LNCAP (cell line): Measurements from ENCODE around the gene DOCK9.

Experiments
- CTCF ChIP-seq: fragments of 450-650 bp; IDR thresholded peaks from 2 replicates; pipeline ENCODE4 v1.5.1; 2017; ENCODE audit warnings: mild to moderate bottlenecking

The DOCK9 gene

DNA sequence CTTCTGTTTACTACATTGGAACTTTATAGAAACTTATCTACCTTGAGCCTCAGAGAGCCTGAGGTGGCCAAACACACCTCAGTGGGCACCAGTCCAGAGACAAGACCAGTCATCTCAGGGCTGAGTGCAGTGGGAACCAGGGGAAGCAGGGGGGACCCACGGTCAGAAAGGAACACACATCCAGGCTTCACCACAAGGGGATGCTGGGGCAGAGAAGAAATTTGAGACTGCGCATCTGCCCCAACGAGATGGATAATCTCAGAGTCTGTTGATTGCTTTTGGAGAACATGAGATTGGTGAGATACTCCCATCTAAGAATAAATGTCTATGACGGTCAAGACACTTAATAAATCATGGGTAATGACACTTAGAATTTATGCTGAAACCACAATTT is 98.7 kb downstream of the DOCK9 start:
- no peak for TF ChIP-seq CTCF

DNA sequence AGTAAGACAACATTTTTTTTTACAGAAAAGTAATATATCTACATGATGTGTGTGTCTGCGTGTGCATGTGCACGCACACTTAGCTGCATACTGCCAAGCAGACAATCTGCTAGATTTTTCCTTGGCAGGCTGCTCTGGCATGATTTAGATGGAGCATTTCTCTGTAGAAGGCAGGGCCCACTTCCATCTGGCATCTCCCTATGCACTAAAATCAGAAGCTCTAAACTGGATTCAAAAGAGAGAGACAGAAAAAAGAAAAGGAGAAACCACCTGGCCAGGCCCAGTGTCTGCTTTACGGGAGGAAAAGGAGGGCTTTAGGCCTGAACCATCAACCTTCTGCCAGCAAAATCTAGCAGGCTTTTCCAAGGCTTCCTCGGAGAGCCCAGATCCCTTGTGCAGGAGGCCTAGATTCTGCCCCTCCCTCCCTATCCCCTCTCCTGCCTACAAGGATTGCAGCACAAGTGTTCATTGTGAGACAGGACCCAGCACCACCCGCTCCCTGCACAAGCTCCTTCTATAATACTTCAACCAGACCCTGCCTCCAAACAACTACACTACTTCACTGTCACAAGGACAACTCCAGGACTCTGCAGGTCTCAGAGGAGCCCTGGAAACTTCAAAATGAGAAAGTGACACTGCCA is 99.3 kb downstream of the DOCK9 start:
- no peak for TF ChIP-seq CTCF

GRCh38 chr13:98877936-98878335 is 99.9 kb downstream of the DOCK9 start:
- no peak for TF ChIP-seq CTCF

DNA sequence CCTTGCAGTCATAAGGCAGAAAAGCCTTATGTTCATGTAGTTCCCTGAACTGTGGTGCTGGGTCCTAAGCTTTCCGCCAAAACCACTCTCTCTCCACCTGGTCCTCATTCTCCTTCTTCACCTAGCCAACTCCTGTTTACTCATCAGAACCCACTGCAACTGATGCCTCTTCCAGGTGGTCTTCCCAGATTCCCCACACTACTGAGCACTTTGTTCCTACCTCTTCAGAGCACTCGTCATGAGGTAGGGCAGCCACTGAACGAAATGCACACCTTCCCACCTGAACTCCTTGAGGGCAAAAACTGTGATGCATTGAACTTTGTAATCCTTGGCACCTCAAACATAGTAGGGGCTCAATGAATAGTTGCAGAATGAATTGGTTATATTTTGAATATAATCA is 100.4 kb downstream of the DOCK9 start:
- no peak for TF ChIP-seq CTCF

DNA sequence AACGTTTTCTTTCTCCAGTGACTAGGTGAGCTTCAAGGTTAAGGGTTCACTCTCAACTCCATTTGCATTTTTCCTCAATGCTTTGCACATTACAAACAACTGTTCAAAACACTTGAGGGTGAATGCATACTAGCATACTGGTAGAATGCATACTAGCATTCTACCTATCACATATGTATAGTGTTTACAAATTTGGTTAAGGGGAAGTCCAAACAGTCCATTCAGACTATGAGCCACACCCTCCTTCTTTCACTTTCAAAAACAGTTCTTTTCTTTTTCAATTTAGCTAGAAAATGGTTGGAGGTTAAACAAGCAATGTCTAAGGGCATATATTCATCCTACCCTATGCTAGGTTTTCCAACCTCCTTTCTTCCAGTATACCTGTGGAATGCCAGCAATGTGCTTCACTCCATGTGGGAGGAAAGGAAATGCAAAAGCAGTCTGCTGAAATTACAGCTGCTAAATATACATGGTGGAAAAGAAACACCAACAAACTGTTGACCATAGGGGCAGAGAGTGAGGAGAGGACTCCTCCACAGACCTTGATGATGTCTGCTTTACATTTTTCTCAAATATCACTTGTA is 102.6 kb downstream of the DOCK9 start:
- no peak for TF ChIP-seq CTCF

DNA sequence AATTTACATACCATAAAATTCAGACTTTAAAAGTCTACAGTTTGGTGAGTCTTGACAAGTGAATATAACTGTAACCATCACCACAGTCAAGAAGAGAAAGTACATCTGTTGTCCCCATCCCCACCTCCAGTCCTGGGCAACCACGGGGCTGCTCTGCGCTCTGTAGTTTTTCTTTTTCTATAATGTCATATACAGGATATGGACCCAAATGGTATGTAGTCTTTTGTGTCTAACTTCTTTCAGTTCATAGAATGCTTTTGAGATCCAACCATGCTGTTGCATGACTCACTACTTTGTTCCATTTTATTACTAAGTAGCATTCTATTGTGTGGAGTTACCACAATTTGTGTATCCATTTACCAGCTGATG is 103.9 kb downstream of the DOCK9 start:
- TF ChIP-seq CTCF: no peak

DNA sequence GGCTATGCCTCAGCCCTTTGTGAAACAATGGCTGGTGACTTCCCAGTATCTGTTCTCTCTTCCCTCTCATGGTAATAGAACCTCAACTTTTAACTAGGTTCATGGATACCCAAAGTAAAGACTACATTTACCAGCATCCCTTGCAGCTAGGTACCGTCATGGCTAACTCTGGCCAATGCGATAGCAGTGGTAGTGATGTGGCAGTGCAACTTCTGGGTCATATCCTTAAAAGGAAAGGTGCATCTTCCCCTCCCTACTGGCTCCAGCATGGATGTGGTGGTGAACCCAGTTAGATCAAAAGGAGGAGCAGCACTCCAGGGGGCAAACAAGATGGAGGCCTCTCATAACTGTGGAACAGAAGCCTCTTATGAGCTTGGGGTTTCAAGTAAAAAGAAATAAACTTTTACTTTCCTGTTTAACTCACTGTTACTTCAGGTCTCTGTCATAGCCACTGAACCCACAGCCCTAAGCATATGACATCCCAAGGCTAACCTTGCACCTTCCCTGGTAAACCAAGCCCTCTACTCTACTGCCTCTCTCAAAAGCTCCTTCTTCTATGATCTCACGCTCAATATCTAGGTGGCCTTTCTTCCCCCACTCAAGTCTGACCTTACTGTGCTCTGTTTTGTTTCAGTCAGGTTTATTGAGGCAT is 104.4 kb downstream of the DOCK9 start:
- no peak for TF ChIP-seq CTCF
